Heart left ventricle (tissue), 16 donors: ENCODE results near the gene BICD1. TPM values are rescaled to one million over a fixed set of nuclear protein-coding genes. Genes with fewer than 3 reads are reported as not detected.
"Not testable (repeated sequence)": the region's sequence is repeated elsewhere in the genome, so short reads cannot be mapped to it uniquely, and the experiment has no call there.

Experiments
- ATAC-seq, 4 donors: fragments of 200-7000 bp; cut with Tn5 transposase; one replicate each; pipeline ENCODE4 v1.9.1; 2020 to 2022; ENCODE audit warnings: moderate library complexity in 4 of 4, mild to moderate bottlenecking in 3 of 4, moderate number of reproducible peaks in 1 of 4
- DNase-seq, 5 donors: peaks; one replicate each; pipeline ENCODE4 v3.0.0-alpha.2; 2020
- H3K27ac ChIP-seq, 12 donors: fragments of 200-600 bp; sonication (generic) in 4 of 12; one replicate each; pipeline versions ENCODE4 v1.5.0 to v1.8.0; 2016 to 2022; ENCODE audit warnings: mild to moderate bottlenecking in 2 of 12
- H3K27me3 ChIP-seq, 9 donors: fragments of 200-600 bp; sonication (generic) in 2 of 9; one replicate each; pipeline versions ENCODE4 v1.5.1 to v1.8.0; 2016 to 2022; ENCODE audit warnings: mild to moderate bottlenecking in 3 of 9
- H3K36me3 ChIP-seq, 9 donors: fragments of 200-600 bp; sonication (generic) in 2 of 9; one replicate each; pipeline versions ENCODE4 v1.5.0 to v1.8.0; 2018 to 2022; ENCODE audit warnings: mild to moderate bottlenecking in 2 of 9
- H3K4me1 ChIP-seq, 12 donors: fragments of 200-600 bp; sonication (generic) in 4 of 12; one replicate each; pipeline versions ENCODE4 v1.5.0 to v1.8.0; 2016 to 2022; ENCODE audit warnings: mild to moderate bottlenecking in 3 of 12
- H3K4me3 ChIP-seq, 12 donors: fragments of 200-600 bp; sonication (generic) in 4 of 12; one replicate each; pipeline versions ENCODE4 v1.5.0 to v1.8.0; 2017 to 2022; ENCODE audit warnings: mild to moderate bottlenecking in 9 of 12, moderate library complexity in 4 of 12
- H3K9me3 ChIP-seq, 12 donors: fragments of 200-600 bp; sonication (generic) in 4 of 12; one replicate each; pipeline versions ENCODE4 v1.5.0 to v1.8.0; 2016 to 2022; ENCODE audit warnings: mild to moderate bottlenecking in 1 of 12
- CTCF ChIP-seq, 12 donors: fragments of 200-600 bp; sonication (generic) in 4 of 12; IDR thresholded peaks; one replicate each; pipeline versions ENCODE4 v1.5.0 to v1.8.0; 2018 to 2022; ENCODE audit warnings: antibody characterized with exemption in 12 of 12, mild to moderate bottlenecking in 5 of 12
- POLR2A ChIP-seq, 2 donors: fragments of 450-650 bp; IDR thresholded peaks; one replicate each; pipeline ENCODE4 v1.6.1; 2017; ENCODE audit warnings: antibody characterized with exemption in 2 of 2, mild to moderate bottlenecking in 2 of 2, moderate library complexity in 2 of 2
- WGBS, 4 donors: extraction: QIAGEN DNeasy Blood & Tissue Kit in 2 of 4; methylation state at CpG; one replicate each; pipeline versions ENCODE4 v1.1.5 to v1.1.7; 2013 to 2018; 5-methylcytosine and 5-hydroxymethylcytosine counted together
- intact Hi-C, 10 donors: fragments of 100-400 bp; cut with DNase I; formaldehyde crosslinking; loops; one replicate each; pipeline versions ENCODE4 v1.11.1 to v1.14.2; 2022
- polyA plus RNA-seq, 2 donors: library from polyadenylated mRNA; stranded (reverse); fragments of 200-250 nt; gene quantifications; one replicate each; pipeline ENCODE4 v1.2.3, GENCODE V29; 2013
- total RNA-seq, 9 donors: library from RNA; depleted of rRNA in 2 of 9; stranded (reverse); fragments of >200 nt in 2 of 9; fragmentation: NEBNext Ultra II Directional in 3 of 9; extraction: Animal tissue kit (Norgen Biotek cat#: 25700) in 3 of 9; gene quantifications; one replicate each; pipeline versions ENCODE4 v1.1.0 to v1.2.4, GENCODE V29; 2016 to 2023
- donor health status: ischemic (EF 13 %, LVEDD 7.1; RV severe dilation, severe dysfunction).
- donor health status: healthy with polysubstance abuse.
- donor health status: DM: no; HTN: yes; CAD: no.
- donor health status: DM: no; HTN: no; CAD: no.
- donor health status: ischemic (EF 25% LVEDD 6.9; RV normal size, moderate dysfunction).
- donor health status: ischemic (EF 25% LVEDD 5.7; RV mildly dilated, moderate dysfunction).
- donor health status: healthy.
- donor health status: DM: yes; HTN: yes; CAD: no.
- donor health status: ischemic (EF 35%, LVEDD 5.7; RV mildly dilated, moderate dysfunction).
- donor health status: nonischemic (EF 11% LVEDD 7.7; RV severe dilation, severe dysfunction).
- donor health status: DM: yes; HTN: yes; CAD: no.
- donor health status: PGD.
- donor health status: ischemic (EF 29% LVEDD 5.4; RV normal size, mild dysfunction).
- donor health status: nonischemic (EF 23%, LVEDD 6.1; RV moderate dilation, normal function).

The BICD1 gene
- total and polyA plus RNA-seq, 11 donors: 2.1 to 16.3 (median 7.0) TPM

GRCh38 chr12:32098112-32098511, 8.5 kb upstream of the BICD1 start:
- 61 to 68% (median 65%) methylated on average over 4 of the region's 4 CpGs for WGBS, 4 donors
- ATAC-seq (no peak), DNase-seq (no peak)
- TF ChIP-seq POLR2A (IDR thresholded peaks at IDR 0.05) (no peak), CTCF (IDR thresholded peaks at IDR 0.05) (no peak)
- no peaks in the 10 kb centered on the region for H3K27me3 ChIP-seq
- H3K36me3 ChIP-seq: no peaks in the 10 kb centered on the region
- H3K27ac ChIP-seq: no peak overlapping the region
- H3K9me3 ChIP-seq: no peaks in the 10 kb centered on the region
- H3K4me3 ChIP-seq: no peak overlapping the region
- intact Hi-C loops: no loop called here
- H3K4me1 ChIP-seq: no peaks in the 10 kb centered on the region

- H3K27me3 ChIP-seq, H3K4me1 ChIP-seq, H3K9me3 ChIP-seq, H3K36me3 ChIP-seq, H3K27ac ChIP-seq, ATAC-seq, H3K4me3 ChIP-seq, DNase-seq, intact Hi-C loops: not testable (repeated sequence)
- WGBS, 4 donors: 40% methylated on average over 1 of the region's 1 CpG; no CpG with 5 or more reads in 3 of the 4 donors
Observed at GRCh38 chr12:32099275-32099674, 7.4 kb upstream of the BICD1 start.

GRCh38 chr12:32100361-32100760, 6.3 kb upstream of the BICD1 start:
- Histone ChIP-seq H3K27me3 (no peaks in the 10 kb centered on the region), H3K4me1 (peaks cover 0 to 12% (median 1%) of the 10 kb centered on the region in 12 donors), H3K9me3 (no peaks in the 10 kb centered on the region), H3K36me3 (no peaks in the 10 kb centered on the region), H3K27ac (no peak overlapping the region), H3K4me3 (no peak overlapping the region)
- ATAC-seq: no peak
- intact Hi-C loops: no loop called here
- TF ChIP-seq CTCF (IDR thresholded peaks at IDR 0.05) (no peak), POLR2A (IDR thresholded peaks at IDR 0.05) (no peak)
- no peak for DNase-seq
- 88 to 98% (median 93%) methylated on average over 3 to 4 of the region's 4 CpGs for WGBS, 4 donors

- ATAC-seq (no peak), DNase-seq (no peak)
- Histone ChIP-seq H3K4me3 (no peak overlapping the region), H3K27me3 (no peaks in the 10 kb centered on the region), H3K9me3 (no peaks in the 10 kb centered on the region), H3K4me1 (peaks cover 0 to 15% (median 1%) of the 10 kb centered on the region in 12 donors), H3K27ac (no peak overlapping the region), H3K36me3 (no peaks in the 10 kb centered on the region)
- 78 to 98% (median 93%) methylated on average over 5 of the region's 5 CpGs for WGBS, 4 donors
- intact Hi-C loops: no loop called here
- no peak for TF ChIP-seq CTCF (IDR thresholded peaks at IDR 0.05)
- TF ChIP-seq POLR2A (IDR thresholded peaks at IDR 0.05): no peak
Observed at GRCh38 chr12:32100888-32101287, 5.8 kb upstream of the BICD1 start.

- H3K27me3 ChIP-seq: no peaks in the 10 kb centered on the region
- no peaks in the 10 kb centered on the region for H3K9me3 ChIP-seq
- ATAC-seq (no peak), DNase-seq (no peak)
- no peak overlapping the region for H3K4me3 ChIP-seq
- TF ChIP-seq CTCF (IDR thresholded peaks at IDR 0.05) (no peak), POLR2A (IDR thresholded peaks at IDR 0.05) (no peak)
- H3K4me1 ChIP-seq: peaks cover 0 to 19% (median 1%) of the 10 kb centered on the region in 12 donors
- no peak overlapping the region for H3K27ac ChIP-seq
- intact Hi-C loops: no loop called here
- no peaks in the 10 kb centered on the region for H3K36me3 ChIP-seq
- 70 to 82% (median 77%) methylated on average over 3 of the region's 3 CpGs for WGBS, 4 donors
Observed at GRCh38 chr12:32102234-32102633, 4.4 kb upstream of the BICD1 start.
